ENCODE data around the gene PPL. TPM values are rescaled to one million over a fixed set of nuclear protein-coding genes. Genes with fewer than 3 reads are reported as not detected.
"Not testable (repeated sequence)": the region's sequence is repeated elsewhere in the genome, so short reads cannot be mapped to it uniquely, and the experiment has no call there.

Gene PPL
- polyA plus RNA-seq, 3 donors: 0.02 TPM; not detected in 2

DNA sequence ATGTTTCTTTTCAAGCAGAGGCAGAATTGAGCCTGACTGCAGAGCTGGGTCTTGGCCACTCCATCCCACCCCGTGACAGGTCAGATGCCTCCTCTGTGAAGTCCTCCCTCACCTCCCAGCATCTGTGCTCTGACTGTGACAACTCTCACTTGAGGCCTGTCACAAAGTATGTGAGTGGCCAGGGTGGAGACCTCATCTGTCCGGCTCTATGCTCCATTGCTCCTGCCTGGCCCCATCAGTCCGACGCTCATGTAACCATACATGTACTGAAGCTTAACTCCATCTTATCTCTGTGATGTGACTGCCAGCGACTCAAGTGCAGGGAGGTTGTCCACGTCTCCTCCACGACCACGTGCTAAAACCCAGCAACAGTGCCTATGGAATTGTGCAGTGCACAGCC lies 3.5 kb downstream of the PPL start:
- H3K27me3 ChIP-seq (ENCODE audit: control insufficient read depth in 2 of 2, insufficient read depth in 2 of 2, low read length in 2 of 2): peaks cover 20 to 37% of the 10 kb centered on the region in 2 donors
- H3K79me2 ChIP-seq (ENCODE audit: insufficient read depth, low read length): no peaks in the 10 kb centered on the region
- no peak for DNase-seq
- H2AFZ ChIP-seq (ENCODE audit: insufficient read depth, low read depth, low read length, poor library complexity, severe bottlenecking): no peak overlapping the region
- Mint-ChIP-seq H3K27me3 (ENCODE audit: low read depth in 3 of 3) (peaks cover 41 to 56% (median 45%) of the 10 kb centered on the region in 3 donors), H3K4me3 (no peak overlapping the region), H3K9me3 (peaks cover 0 to 21% (median 5%) of the 10 kb centered on the region in 7 donors), H3K4me1 (peaks cover 9% of the 10 kb centered on the region), H3K27ac (no peak overlapping the region), H3K36me3 (no peaks in the 10 kb centered on the region)
- TF ChIP-seq, protein P1, sequence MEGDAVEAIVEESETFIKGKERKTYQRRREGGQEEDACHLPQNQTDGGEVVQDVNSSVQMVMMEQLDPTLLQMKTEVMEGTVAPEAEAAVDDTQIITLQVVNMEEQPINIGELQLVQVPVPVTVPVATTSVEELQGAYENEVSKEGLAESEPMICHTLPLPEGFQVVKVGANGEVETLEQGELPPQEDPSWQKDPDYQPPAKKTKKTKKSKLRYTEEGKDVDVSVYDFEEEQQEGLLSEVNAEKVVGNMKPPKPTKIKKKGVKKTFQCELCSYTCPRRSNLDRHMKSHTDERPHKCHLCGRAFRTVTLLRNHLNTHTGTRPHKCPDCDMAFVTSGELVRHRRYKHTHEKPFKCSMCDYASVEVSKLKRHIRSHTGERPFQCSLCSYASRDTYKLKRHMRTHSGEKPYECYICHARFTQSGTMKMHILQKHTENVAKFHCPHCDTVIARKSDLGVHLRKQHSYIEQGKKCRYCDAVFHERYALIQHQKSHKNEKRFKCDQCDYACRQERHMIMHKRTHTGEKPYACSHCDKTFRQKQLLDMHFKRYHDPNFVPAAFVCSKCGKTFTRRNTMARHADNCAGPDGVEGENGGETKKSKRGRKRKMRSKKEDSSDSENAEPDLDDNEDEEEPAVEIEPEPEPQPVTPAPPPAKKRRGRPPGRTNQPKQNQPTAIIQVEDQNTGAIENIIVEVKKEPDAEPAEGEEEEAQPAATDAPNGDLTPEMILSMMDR (IDR thresholded peaks at IDR 0.05): no peak
- no peak overlapping the region for H3K9ac ChIP-seq (ENCODE audit: insufficient read depth, low read length, poor library complexity, severe bottlenecking)
- H3K4me3 ChIP-seq (replicated peaks in 1 of 3; ENCODE audit: low read depth in 2 of 3, low read length in 3 of 3): no peak overlapping the region
- intact Hi-C loops (cut with micrococcal nuclease): no loop called here
- 87% methylated on average over 8 of the region's 8 CpGs for WGBS (ENCODE audit: insufficient coverage)
- H3K4me1 ChIP-seq (ENCODE audit: control insufficient read depth in 1 of 2, insufficient read depth in 2 of 2, low read length in 2 of 2): peaks cover 9 to 10% of the 10 kb centered on the region in 2 donors
- H3K27ac ChIP-seq (ENCODE audit: low read depth in 1 of 2, low read length in 2 of 2): no peak overlapping the region
- no peak overlapping the region for H3K4me2 ChIP-seq (replicated peaks; ENCODE audit: extremely low read depth, low read length, poor library complexity, severe bottlenecking)
- H4K20me1 ChIP-seq (ENCODE audit: insufficient read depth, low read length): no peaks in the 10 kb centered on the region
- peaks cover 0 to 12% of the 10 kb centered on the region in 2 donors for H3K9me3 ChIP-seq (replicated peaks in 1 of 2; ENCODE audit: control insufficient read depth in 1 of 2, insufficient read depth in 1 of 2, low read length in 2 of 2)
- no peaks in the 10 kb centered on the region for H3K36me3 ChIP-seq (replicated peaks in 1 of 2; ENCODE audit: control insufficient read depth in 1 of 2, insufficient read depth in 2 of 2, low read length in 2 of 2)

DNA sequence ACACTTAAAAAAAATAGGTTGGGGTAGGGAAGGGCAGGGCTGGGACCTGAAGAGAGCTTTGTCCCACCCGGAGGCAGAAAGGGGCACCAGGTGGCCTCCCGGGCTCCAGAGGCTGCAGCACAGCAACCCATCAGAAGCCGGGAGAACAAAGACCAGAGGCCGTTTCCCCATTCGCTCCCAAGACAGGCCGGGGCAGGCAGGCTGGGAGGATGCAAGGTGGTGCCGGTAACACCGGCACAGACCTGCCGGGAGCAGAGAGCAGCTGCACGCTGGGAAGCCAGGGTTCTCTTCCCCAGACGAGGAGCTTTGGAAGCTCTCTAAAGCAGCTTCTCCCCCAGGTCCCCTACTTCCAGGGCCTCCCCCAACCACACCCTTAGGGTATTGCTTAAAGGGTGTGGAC lies 5.6 kb downstream of the PPL start:
- H3K36me3 ChIP-seq (replicated peaks in 1 of 2; ENCODE audit: control insufficient read depth in 1 of 2, insufficient read depth in 2 of 2, low read length in 2 of 2): no peaks in the 10 kb centered on the region
- Mint-ChIP-seq H3K4me1 (peaks cover 4% of the 10 kb centered on the region), H3K36me3 (peaks cover 0 to 1% of the 10 kb centered on the region in 2 donors), H3K27ac (no peak overlapping the region), H3K9me3 (peaks cover 8 to 25% (median 15%) of the 10 kb centered on the region in 7 donors), H3K4me3 (no peak overlapping the region), H3K27me3 (ENCODE audit: low read depth in 3 of 3) (peaks cover 26 to 42% (median 30%) of the 10 kb centered on the region in 3 donors)
- DNase-seq: no peak
- H3K4me2 ChIP-seq (replicated peaks; ENCODE audit: extremely low read depth, low read length, poor library complexity, severe bottlenecking): no peak overlapping the region
- H3K4me3 ChIP-seq (replicated peaks in 1 of 3; ENCODE audit: low read depth in 2 of 3, low read length in 3 of 3): no peak overlapping the region
- intact Hi-C loops (cut with micrococcal nuclease): no loop called here
- no peak overlapping the region for H3K9ac ChIP-seq (ENCODE audit: insufficient read depth, low read length, poor library complexity, severe bottlenecking)
- H3K27ac ChIP-seq (ENCODE audit: low read depth in 1 of 2, low read length in 2 of 2): no peak overlapping the region
- H3K79me2 ChIP-seq (ENCODE audit: insufficient read depth, low read length): no peaks in the 10 kb centered on the region
- H3K9me3 ChIP-seq (replicated peaks in 1 of 2; ENCODE audit: control insufficient read depth in 1 of 2, insufficient read depth in 1 of 2, low read length in 2 of 2): peaks cover 16 to 18% of the 10 kb centered on the region in 2 donors
- H2AFZ ChIP-seq (ENCODE audit: insufficient read depth, low read depth, low read length, poor library complexity, severe bottlenecking): no peak overlapping the region
- TF ChIP-seq, protein P1 (IDR thresholded peaks at IDR 0.05): no peak
- WGBS (ENCODE audit: insufficient coverage): 98% methylated on average over 9 of the region's 11 CpGs
- H3K27me3 ChIP-seq (ENCODE audit: control insufficient read depth in 2 of 2, insufficient read depth in 2 of 2, low read length in 2 of 2): peaks cover 8 to 20% of the 10 kb centered on the region in 2 donors
- peaks cover 5 to 6% of the 10 kb centered on the region in 2 donors for H3K4me1 ChIP-seq (ENCODE audit: control insufficient read depth in 1 of 2, insufficient read depth in 2 of 2, low read length in 2 of 2)
- no peaks in the 10 kb centered on the region for H4K20me1 ChIP-seq (ENCODE audit: insufficient read depth, low read length)

DNA sequence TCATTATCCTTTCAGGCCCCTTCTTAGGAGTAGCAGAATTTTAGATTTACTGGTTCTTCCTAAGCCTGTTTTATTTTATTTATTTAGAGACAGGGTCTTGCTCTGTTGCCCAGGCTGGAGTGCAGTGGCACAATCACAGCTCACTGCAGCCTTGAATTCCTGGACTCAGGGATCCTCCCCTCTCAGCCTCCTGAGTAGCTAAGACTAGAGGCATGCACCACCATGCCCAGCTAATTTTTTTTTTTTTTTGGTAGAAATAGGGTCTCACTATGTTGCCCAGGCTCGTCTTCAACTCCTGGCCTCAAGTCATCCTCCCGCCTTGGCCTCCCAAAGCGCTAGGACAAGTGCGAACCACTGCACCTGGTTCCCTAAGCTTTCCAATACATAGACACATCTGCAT lies 7.3 kb downstream of the PPL start:
- H3K9ac ChIP-seq (ENCODE audit: insufficient read depth, low read length, poor library complexity, severe bottlenecking); H3K79me2 ChIP-seq (ENCODE audit: insufficient read depth, low read length); H3K36me3 ChIP-seq (replicated peaks in 1 of 2; ENCODE audit: control insufficient read depth in 1 of 2, insufficient read depth in 2 of 2, low read length in 2 of 2); H3K4me3 ChIP-seq (replicated peaks in 1 of 3; ENCODE audit: low read depth in 2 of 3, low read length in 3 of 3); H3K27ac Mint-ChIP-seq; H2AFZ ChIP-seq (ENCODE audit: insufficient read depth, low read depth, low read length, poor library complexity, severe bottlenecking); H3K4me2 ChIP-seq (replicated peaks; ENCODE audit: extremely low read depth, low read length, poor library complexity, severe bottlenecking); intact Hi-C loops (cut with micrococcal nuclease); H3K4me1 ChIP-seq (ENCODE audit: control insufficient read depth in 1 of 2, insufficient read depth in 2 of 2, low read length in 2 of 2); H4K20me1 ChIP-seq (ENCODE audit: insufficient read depth, low read length); H3K27me3 ChIP-seq (ENCODE audit: control insufficient read depth in 2 of 2, insufficient read depth in 2 of 2, low read length in 2 of 2); H3K36me3 Mint-ChIP-seq; H3K4me3 Mint-ChIP-seq; DNase-seq; H3K27ac ChIP-seq (ENCODE audit: low read depth in 1 of 2, low read length in 2 of 2); H3K4me1 Mint-ChIP-seq: not testable (repeated sequence)
- WGBS (ENCODE audit: insufficient coverage): no CpG with 5 or more reads among the region's 4 CpGs
- H3K9me3 ChIP-seq (replicated peaks in 1 of 2; ENCODE audit: control insufficient read depth in 1 of 2, insufficient read depth in 1 of 2, low read length in 2 of 2): peaks cover 21 to 22% of the 10 kb centered on the region in 2 donors
- H3K9me3 Mint-ChIP-seq: peaks cover 15 to 28% (median 24%) of the 10 kb centered on the region in 7 donors
- H3K27me3 Mint-ChIP-seq (ENCODE audit: low read depth in 3 of 3): peaks cover 8 to 29% (median 17%) of the 10 kb centered on the region in 3 donors
